D721Med (cell line): Measurements from ENCODE around the gene RGS1.

Experiments
- DNase-seq: peaks from one replicate; pipeline ENCODE4 v3.0.0; 2011; ENCODE audit warnings: low spot score; ENCODE audit not compliant: insufficient read length
- FAIRE-seq: peaks from 2 replicates; lab custom pipeline; 2011; peaks lifted over from hg19 to GRCh38; lab: Jason Lieb, UNC
- CTCF ChIP-seq: IDR thresholded peaks from 2 replicates; pipeline ENCODE4 v1.5.1; 2012; ENCODE audit warnings: mild to moderate bottlenecking, control low read depth; ENCODE audit not compliant: insufficient read depth; ENCODE audit errors: missing control alignments

RGS1 gene

GRCh38 chr1:192545896-192546521 lies 29.6 kb upstream of the RGS1 start:
- DNase-seq (no peak), FAIRE-seq (no peak)
- TF ChIP-seq CTCF = no peak

GRCh38 chr1:192546596-192547190 lies 28.9 kb upstream of the RGS1 start:
- no peak for FAIRE-seq
- TF ChIP-seq CTCF = no peak

GRCh38 chr1:192547501-192547900 lies 28.1 kb upstream of the RGS1 start:
- DNase-seq = no peak
- TF ChIP-seq CTCF = no peak
- FAIRE-seq = no peak

More at GRCh38 chr1:192546596-192547190, 28.9 kb upstream of the RGS1 start:
- DNase-seq = no peak

- no peak for DNase-seq
- no peak for FAIRE-seq
- TF ChIP-seq CTCF = no peak
Measured at GRCh38 chr1:192549937-192550336, 25.6 kb upstream of the RGS1 start.

- FAIRE-seq = no peak
- no peak for DNase-seq
- TF ChIP-seq CTCF = no peak
Measured at GRCh38 chr1:192550922-192551534, 24.5 kb upstream of the RGS1 start.

GRCh38 chr1:192552760-192553191 lies 22.8 kb upstream of the RGS1 start:
- FAIRE-seq = no peak
- no peak for DNase-seq
- TF ChIP-seq CTCF = no peak

GRCh38 chr1:192553741-192554140 lies 21.8 kb upstream of the RGS1 start:
- no peak for TF ChIP-seq CTCF
- FAIRE-seq = no peak
- no peak for DNase-seq
